Measurements from ENCODE around the gene RBM4. TPM values are rescaled to one million over a fixed set of nuclear protein-coding genes. Genes with fewer than 3 reads are reported as not detected.

Gene RBM4
- total RNA-seq, 1 donor from 2014 or later = 206 TPM

DNA sequence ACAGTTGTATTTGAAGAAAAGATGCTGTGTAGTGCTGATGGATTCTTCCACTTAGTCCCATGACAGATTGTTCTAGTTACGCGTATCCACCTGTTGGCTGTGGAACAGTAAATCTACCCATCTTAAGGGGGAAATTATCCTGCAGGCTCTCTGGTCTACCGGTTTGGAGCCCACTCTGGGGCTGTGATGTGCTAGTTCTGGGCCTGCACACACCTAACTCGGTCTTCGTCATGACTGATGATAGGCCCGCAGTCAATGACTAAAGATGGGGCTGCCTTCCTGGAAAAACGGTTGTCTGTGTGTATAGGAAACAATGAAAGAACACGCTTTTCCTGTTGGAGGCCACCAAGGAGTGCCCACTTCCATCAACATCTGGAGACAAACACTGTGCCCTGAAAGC is 45.4 kb downstream of the RBM4 start:
- H3K4me3 ChIP-seq = no peak overlapping the region
- Mint-ChIP-seq H3K36me3 (peaks cover 8% of the 10 kb centered on the region), H3K4me1 (no peaks in the 10 kb centered on the region), H3K4me3 (no peak overlapping the region), H3K9me3 (no peaks in the 10 kb centered on the region), H3K27me3 (ENCODE audit: insufficient read depth, low read depth) (peaks cover 5% of the 10 kb centered on the region), H3K27ac (no peak overlapping the region)
- H3K79me2 ChIP-seq (ENCODE audit: low read depth) = no peaks in the 10 kb centered on the region
- no peaks in the 10 kb centered on the region for H3K36me3 ChIP-seq
- H3K4me1 ChIP-seq = no peaks in the 10 kb centered on the region
- no peak overlapping the region for H2AFZ ChIP-seq (replicated peaks)
- H3K4me2 ChIP-seq = no peak overlapping the region
- peaks cover 13% of the 10 kb centered on the region for H3F3A ChIP-seq (ENCODE audit: low read depth)
- H4K20me1 ChIP-seq (ENCODE audit: low read depth) = no peaks in the 10 kb centered on the region
- TF ChIP-seq, protein P1, sequence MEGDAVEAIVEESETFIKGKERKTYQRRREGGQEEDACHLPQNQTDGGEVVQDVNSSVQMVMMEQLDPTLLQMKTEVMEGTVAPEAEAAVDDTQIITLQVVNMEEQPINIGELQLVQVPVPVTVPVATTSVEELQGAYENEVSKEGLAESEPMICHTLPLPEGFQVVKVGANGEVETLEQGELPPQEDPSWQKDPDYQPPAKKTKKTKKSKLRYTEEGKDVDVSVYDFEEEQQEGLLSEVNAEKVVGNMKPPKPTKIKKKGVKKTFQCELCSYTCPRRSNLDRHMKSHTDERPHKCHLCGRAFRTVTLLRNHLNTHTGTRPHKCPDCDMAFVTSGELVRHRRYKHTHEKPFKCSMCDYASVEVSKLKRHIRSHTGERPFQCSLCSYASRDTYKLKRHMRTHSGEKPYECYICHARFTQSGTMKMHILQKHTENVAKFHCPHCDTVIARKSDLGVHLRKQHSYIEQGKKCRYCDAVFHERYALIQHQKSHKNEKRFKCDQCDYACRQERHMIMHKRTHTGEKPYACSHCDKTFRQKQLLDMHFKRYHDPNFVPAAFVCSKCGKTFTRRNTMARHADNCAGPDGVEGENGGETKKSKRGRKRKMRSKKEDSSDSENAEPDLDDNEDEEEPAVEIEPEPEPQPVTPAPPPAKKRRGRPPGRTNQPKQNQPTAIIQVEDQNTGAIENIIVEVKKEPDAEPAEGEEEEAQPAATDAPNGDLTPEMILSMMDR (IDR thresholded peaks at IDR 0.05) = no peak
- no peak for TF ChIP-seq EZH2 (IDR thresholded peaks at IDR 0.05)
- no peak for TF ChIP-seq EZH2phosphoT487 (IDR thresholded peaks at IDR 0.05)
- H3K27ac ChIP-seq = no peak overlapping the region
- H3K27me3 ChIP-seq = no peaks in the 10 kb centered on the region
- H3K9ac ChIP-seq = no peak overlapping the region
- no peaks in the 10 kb centered on the region for H3K9me3 ChIP-seq (ENCODE audit: low read depth)
- no peak for DNase-seq (ENCODE audit: low spot score)

DNA sequence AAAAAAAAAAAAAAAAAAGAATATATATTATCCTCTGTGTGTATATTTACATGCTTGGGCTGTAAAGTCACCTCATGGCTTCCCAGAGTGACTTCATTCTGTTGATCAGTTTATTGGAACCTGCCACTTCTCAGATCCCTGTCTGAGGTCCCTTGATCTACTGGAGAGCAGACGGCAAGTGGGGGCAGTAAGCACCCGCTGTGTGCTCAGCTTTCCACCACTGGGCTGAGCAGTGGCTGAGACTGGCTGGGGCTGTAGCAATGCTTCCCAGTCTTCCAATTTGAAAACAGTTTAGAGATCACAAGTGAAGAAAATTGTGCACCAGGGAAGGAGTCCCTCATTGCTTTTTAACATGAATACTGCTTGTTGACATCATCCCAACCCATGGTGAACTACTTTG is 46.1 kb downstream of the RBM4 start:
- H3K36me3 Mint-ChIP-seq = peaks cover 10% of the 10 kb centered on the region
- Histone ChIP-seq H3K27ac (no peak overlapping the region), H3K4me3 (no peak overlapping the region), H3K9ac (no peak overlapping the region), H2AFZ (replicated peaks) (no peak overlapping the region), H3K27me3 (no peaks in the 10 kb centered on the region), H4K20me1 (ENCODE audit: low read depth) (no peaks in the 10 kb centered on the region), H3K36me3 (no peaks in the 10 kb centered on the region), H3K4me2 (no peak overlapping the region), H3F3A (ENCODE audit: low read depth) (peaks cover 13% of the 10 kb centered on the region), H3K9me3 (ENCODE audit: low read depth) (no peaks in the 10 kb centered on the region), H3K79me2 (ENCODE audit: low read depth) (no peaks in the 10 kb centered on the region), H3K4me1 (no peaks in the 10 kb centered on the region)
- peaks cover 12% of the 10 kb centered on the region for H3K27me3 Mint-ChIP-seq (ENCODE audit: insufficient read depth, low read depth)
- no peak overlapping the region for H3K4me3 Mint-ChIP-seq
- no peak for DNase-seq (ENCODE audit: low spot score)
- H3K9me3 Mint-ChIP-seq = no peaks in the 10 kb centered on the region
- TF ChIP-seq, protein P1 (IDR thresholded peaks at IDR 0.05) = no peak
- TF ChIP-seq EZH2phosphoT487 (IDR thresholded peaks at IDR 0.05) (no peak), EZH2 (IDR thresholded peaks at IDR 0.05) (no peak)
- no peaks in the 10 kb centered on the region for H3K4me1 Mint-ChIP-seq
- H3K27ac Mint-ChIP-seq = no peak overlapping the region

DNA sequence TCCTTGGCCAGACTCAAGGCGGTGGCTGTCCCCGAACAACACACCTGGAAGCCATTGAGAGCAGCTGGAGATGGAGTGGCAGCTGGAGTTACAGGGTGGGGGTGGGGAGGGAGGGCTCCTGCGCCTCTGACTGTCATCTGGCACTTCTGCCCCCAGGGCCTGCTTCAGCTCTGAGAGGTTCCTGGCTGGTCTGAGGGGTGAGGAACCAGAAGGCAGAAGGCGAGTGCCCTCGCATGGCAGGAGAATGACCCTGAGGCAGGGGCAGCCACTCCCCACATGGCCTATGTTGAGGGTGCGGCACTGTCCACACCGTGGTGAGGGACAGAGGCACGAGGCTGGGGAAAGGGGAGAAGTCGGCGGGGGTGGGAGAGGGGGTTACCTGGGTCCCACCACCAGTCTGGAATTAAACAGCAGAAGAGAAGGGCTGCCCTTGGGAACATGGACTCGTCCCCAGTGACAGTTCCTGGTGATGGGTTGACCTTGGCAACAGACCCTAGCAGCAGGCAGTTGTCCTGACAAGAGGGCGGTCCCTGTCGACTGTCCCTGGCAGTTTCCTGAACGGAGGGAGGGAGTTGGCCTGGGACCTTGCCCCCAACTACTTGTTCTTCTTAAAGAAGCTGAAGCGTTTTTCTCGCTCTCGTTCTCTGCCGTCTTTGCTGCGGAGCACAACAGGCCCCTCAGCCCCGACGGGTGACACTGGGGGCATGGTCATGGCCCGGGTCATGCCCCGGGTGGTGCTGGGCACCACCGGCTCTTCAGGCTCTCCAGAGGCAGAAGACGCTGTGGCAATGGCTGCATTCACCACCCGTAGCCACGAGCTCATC is 47.0 kb downstream of the RBM4 start:
- Histone ChIP-seq H3K27ac (no peak overlapping the region), H3K4me1 (no peaks in the 10 kb centered on the region), H3K4me3 (no peak overlapping the region), H3F3A (ENCODE audit: low read depth) (peaks cover 8% of the 10 kb centered on the region), H4K20me1 (ENCODE audit: low read depth) (no peaks in the 10 kb centered on the region), H3K79me2 (ENCODE audit: low read depth) (no peaks in the 10 kb centered on the region), H2AFZ (replicated peaks) (no peak overlapping the region), H3K9me3 (ENCODE audit: low read depth) (no peaks in the 10 kb centered on the region), H3K9ac (no peak overlapping the region), H3K27me3 (no peaks in the 10 kb centered on the region), H3K4me2 (no peak overlapping the region), H3K36me3 (no peaks in the 10 kb centered on the region)
- DNase-seq (ENCODE audit: low spot score) = no peak
- peaks cover 12% of the 10 kb centered on the region for H3K27me3 Mint-ChIP-seq (ENCODE audit: insufficient read depth, low read depth)
- no peak overlapping the region for H3K27ac Mint-ChIP-seq
- TF ChIP-seq EZH2phosphoT487 (IDR thresholded peaks at IDR 0.05) (no peak), EZH2 (IDR thresholded peaks at IDR 0.05) (no peak)
- TF ChIP-seq, protein P1 (IDR thresholded peaks at IDR 0.05) = no peak
- H3K36me3 Mint-ChIP-seq = peaks cover 10% of the 10 kb centered on the region
- no peaks in the 10 kb centered on the region for H3K4me1 Mint-ChIP-seq
- H3K4me3 Mint-ChIP-seq = no peak overlapping the region
- H3K9me3 Mint-ChIP-seq = no peaks in the 10 kb centered on the region

Measured in neural progenitor cell (in vitro differentiated cells).